ENCODE measurements around the gene CKS2. TPM values are rescaled to one million over a fixed set of nuclear protein-coding genes. Genes with fewer than 3 reads are reported as not detected.
A peak's percentile ranks its signal among the peaks of the same experiment; 100 is the strongest.

The CKS2 gene
- total and polyA plus RNA-seq, 2 of the 8 experiments (the other 6 are each of a cell fraction or from before 2014, with no cell fraction given): 337 to 689 TPM

- Histone ChIP-seq H3K23me2 (ENCODE audit: low read depth, low read length) (0 out of 2 replicates have a peak, but pooled peaks cover 2% of the 10 kb centered on the region), H3K9me3 (ENCODE audit: insufficient read depth in 2 of 2, low read depth in 1 of 2, low read length in 1 of 2) (no peaks in the 10 kb centered on the region), H3K79me1 (ENCODE audit: low read depth, low read length) (peaks cover 3% of the 10 kb centered on the region; the same call in 1 of the 2 replicates), H4K20me1 (replicated peaks in 1 of 2; ENCODE audit: control insufficient read depth in 1 of 2, insufficient read depth in 2 of 2, low read length in 2 of 2) (peaks cover 12 to 22% of the 10 kb centered on the region in 2 experiments), H3K79me2 (ENCODE audit: control insufficient read depth in 1 of 2, insufficient read depth in 2 of 2, low read length in 2 of 2) (peaks cover 30 to 37% of the 10 kb centered on the region in 2 experiments), H2BK15ac (ENCODE audit: low read length) (no peak overlapping the region), H3K27me3 (replicated peaks in 1 of 4; ENCODE audit: control insufficient read depth in 3 of 4, extremely low read depth in 1 of 4, insufficient read depth in 3 of 4, low read length in 3 of 4) (no peaks in the 10 kb centered on the region), H2BK12ac (ENCODE audit: low read depth, low read length) (no peak overlapping the region; the same call in 1 of the 2 replicates), H4K91ac (replicated peaks; ENCODE audit: insufficient read length, low read length) (no peak overlapping the region), H3K18ac (ENCODE audit: extremely low read depth, low read length) (no peak overlapping the region), H2AK5ac (ENCODE audit: low read depth, low read length) (no peak overlapping the region), H3K36me3 (ENCODE audit: control insufficient read depth in 2 of 4, insufficient read depth in 4 of 4, low read length in 3 of 4) (peaks cover 0 to 25% (median 0%) of the 10 kb centered on the region in 4 experiments; a peak in 2 of 8 replicates), H3K4me2 (ENCODE audit: insufficient read depth in 1 of 2, low read depth in 2 of 2, low read length in 2 of 2) (peak overlapping the region; percentile 63 to 87; a peak in 3 of 4 replicates), H3K4me1 (replicated peaks in 1 of 4; ENCODE audit: control insufficient read depth in 3 of 4, insufficient read depth in 4 of 4, low read length in 3 of 4) (peaks cover 0 to 6% (median 3%) of the 10 kb centered on the region in 4 experiments; a peak in 5 of 7 replicates), H3K9ac (replicated peaks in 1 of 4; ENCODE audit: extremely low read depth in 1 of 4, low read depth in 3 of 4, low read length in 3 of 4) (no peak overlapping the region), H2BK120ac (replicated peaks; ENCODE audit: low read depth, low read length) (no peak overlapping the region), H3K27ac (ENCODE audit: low read depth, low read length) (no peak overlapping the region), H3K4me3 (ENCODE audit: extremely low read depth in 1 of 4, insufficient read depth in 2 of 4, low read depth in 3 of 4, low read length in 4 of 4) (peak overlapping the region in 1 of 4 experiments; percentile 100; a peak in 1 of 8 replicates), H3K56ac (replicated peaks; ENCODE audit: insufficient read length, low read depth, low read length) (no peak overlapping the region), H4K8ac (ENCODE audit: extremely low read depth, insufficient read depth, low read length) (no peak overlapping the region), H3K23ac (ENCODE audit: insufficient read length) (no peak overlapping the region), H2BK5ac (ENCODE audit: low read depth, low read length) (no peak overlapping the region), H4K5ac (ENCODE audit: insufficient read length, low read depth, low read length) (no peak overlapping the region), H2AFZ (ENCODE audit: low read length) (no peak overlapping the region), H3K4ac (replicated peaks; ENCODE audit: insufficient read length, low read depth, low read length) (no peak overlapping the region), H3K14ac (ENCODE audit: insufficient read length) (no peak overlapping the region), H2BK20ac (ENCODE audit: low read length) (no peak overlapping the region)
- ChIA-PET POLR2A (ENCODE audit: partially characterized antibody) (interaction anchor here (0.6 to 2.2 kb wide), 3 partner anchors 9 to 175 kb away, joined by 3 to 13 read pairs (median 3); no protein-coding TSS in a partner anchor), CTCF (ENCODE audit: partially characterized antibody) (no interaction called here)
- no peak for TF ChIP-seq TCF12 (IDR thresholded peaks at IDR 0.05; ENCODE audit: low read depth, low read length)
- no peak for TF ChIP-seq POU5F1 (IDR thresholded peaks at IDR 0.05; ENCODE audit: low read depth, low read length)
- no peak for TF ChIP-seq SIRT6 (IDR thresholded peaks at IDR 0.05; ENCODE audit: low read length)
- TF ChIP-seq CHD2 (IDR thresholded peaks at IDR 0.05; ENCODE audit: low read length): no peak
- no peak for TF ChIP-seq TBP (IDR thresholded peaks at IDR 0.05; ENCODE audit: low read depth, low read length)
- TF ChIP-seq, protein P1, sequence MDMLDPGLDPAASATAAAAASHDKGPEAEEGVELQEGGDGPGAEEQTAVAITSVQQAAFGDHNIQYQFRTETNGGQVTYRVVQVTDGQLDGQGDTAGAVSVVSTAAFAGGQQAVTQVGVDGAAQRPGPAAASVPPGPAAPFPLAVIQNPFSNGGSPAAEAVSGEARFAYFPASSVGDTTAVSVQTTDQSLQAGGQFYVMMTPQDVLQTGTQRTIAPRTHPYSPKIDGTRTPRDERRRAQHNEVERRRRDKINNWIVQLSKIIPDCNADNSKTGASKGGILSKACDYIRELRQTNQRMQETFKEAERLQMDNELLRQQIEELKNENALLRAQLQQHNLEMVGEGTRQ (IDR thresholded peaks at IDR 0.05; ENCODE audit: low read length): no peak
- no peak for TF ChIP-seq YY1 (IDR thresholded peaks at IDR 0.05; ENCODE audit: low read depth, low read length)
- no peak for TF ChIP-seq BRCA1 (IDR thresholded peaks at IDR 0.05; ENCODE audit: low read depth, low read length)
- TF ChIP-seq BCL11A (IDR thresholded peaks at IDR 0.05; ENCODE audit: low read depth in 2 of 2, low read length in 2 of 2): no peak
- no peak for TF ChIP-seq ASH2L (IDR thresholded peaks at IDR 0.05; ENCODE audit: low read length)
- no peak for TF ChIP-seq ATF3 (IDR thresholded peaks at IDR 0.05; ENCODE audit: insufficient read depth, low read depth, low read length)
- TF ChIP-seq CBX8 (IDR thresholded peaks at IDR 0.05; ENCODE audit: borderline replicate concordance, low read depth, low read length): no peak
- 89% methylated on average over 6 of the region's 6 CpGs; no CpG with 5 or more reads in 1 of the 2 experiments for WGBS, 2 experiments (ENCODE audit: extremely low coverage in 1 of 2, insufficient coverage in 1 of 2, insufficient read length in 1 of 2, insufficient replicate concordance in 2 of 2, low coverage in 1 of 2, low lambda C conversion rate in 2 of 2, missing lambda C conversion rate in 1 of 2)
- FAIRE-seq: no peak
- no peak for DNase-seq (ENCODE audit: low read depth in 1 of 2, low spot score in 2 of 2)
Measured at GRCh38 chr9:89309166-89309565, 1.8 kb upstream of the CKS2 start.

Data from H1 (cell line).